Neural progenitor cell (in vitro differentiated cells): ENCODE measurements around the gene ATOX1. TPM values are rescaled to one million over a fixed set of nuclear protein-coding genes. Genes with fewer than 3 reads are reported as not detected.

ENCODE experiments used
- DNase-seq: peaks from one replicate; pipeline ENCODE4 v3.0.0-alpha.2; 2016; ENCODE audit warnings: low spot score
- H2AFZ ChIP-seq: fragments of 200-600 bp; sonication (generic); replicated peaks from 2 replicates; pipeline ENCODE4 v1.6.1; 2016; ENCODE audit warnings: antibody characterized with exemption
- H3F3A ChIP-seq: fragments of 200-600 bp; sonication (generic); 2 replicates; pipeline ENCODE4 v1.6.1; 2016; ENCODE audit warnings: antibody characterized with exemption, low read depth
- H3K27ac ChIP-seq: fragments of 200-600 bp; sonication (generic); 2 replicates; pipeline ENCODE4 v1.5.1; 2016; ENCODE audit warnings: mild to moderate bottlenecking
- H3K27me3 ChIP-seq: fragments of 200-600 bp; sonication (generic); 2 replicates; pipeline ENCODE4 v1.6.1; 2016; ENCODE audit warnings: mild to moderate bottlenecking, moderate library complexity
- H3K36me3 ChIP-seq: fragments of 200-600 bp; sonication (generic); 2 replicates; pipeline ENCODE4 v1.5.1; 2016
- H3K4me1 ChIP-seq: fragments of 200-600 bp; sonication (generic); 2 replicates; pipeline ENCODE4 v1.6.1; 2016; ENCODE audit warnings: mixed run types
- H3K4me2 ChIP-seq: fragments of 200-600 bp; sonication (generic); 2 replicates; pipeline ENCODE4 v1.6.1; 2016
- H3K4me3 ChIP-seq: fragments of 200-600 bp; sonication (generic); 2 replicates; pipeline ENCODE4 v1.5.1; 2016
- H3K79me2 ChIP-seq: fragments of 200-600 bp; sonication (generic); 2 replicates; pipeline ENCODE4 v1.6.1; 2016; ENCODE audit warnings: low read depth
- H3K9ac ChIP-seq: fragments of 200-600 bp; sonication (generic); 2 replicates; pipeline ENCODE4 v1.6.1; 2016
- H3K9me3 ChIP-seq: fragments of 200-600 bp; sonication (generic); 2 replicates; pipeline ENCODE4 v1.5.1; 2016; ENCODE audit warnings: low read depth
- H4K20me1 ChIP-seq: fragments of 200-600 bp; sonication (generic); 2 replicates; pipeline ENCODE4 v1.6.1; 2016; ENCODE audit warnings: low read depth
- H3K27ac Mint-ChIP-seq: 3 replicates; pipeline ENCODE4 v1.8.0; 2021; ENCODE audit warnings: mixed read lengths
- H3K27me3 Mint-ChIP-seq: 2 replicates; pipeline ENCODE4 v1.8.0; 2022; ENCODE audit warnings: low read depth, mild to moderate bottlenecking, inconsistent platforms, moderate library complexity, mixed read lengths; ENCODE audit not compliant: insufficient read depth
- H3K36me3 Mint-ChIP-seq: 3 replicates; pipeline ENCODE4 v1.8.0; 2021; ENCODE audit warnings: mixed read lengths
- H3K4me1 Mint-ChIP-seq: 3 replicates; pipeline ENCODE4 v1.8.0; 2021; ENCODE audit warnings: mixed read lengths
- H3K4me3 Mint-ChIP-seq: 3 replicates; pipeline ENCODE4 v1.8.0; 2021; ENCODE audit warnings: mild to moderate bottlenecking, moderate library complexity, mixed read lengths
- H3K9me3 Mint-ChIP-seq: 3 replicates; pipeline ENCODE4 v1.8.0; 2020; ENCODE audit warnings: mixed read lengths
- CTCF ChIP-seq: fragments of 200-600 bp; sonication (generic); IDR thresholded peaks from 2 replicates; pipeline ENCODE4 v1.5.1; 2017; ENCODE audit warnings: antibody characterized with exemption, mild to moderate bottlenecking
- EZH2 ChIP-seq: fragments of 200-600 bp; sonication (generic); IDR thresholded peaks from 2 replicates; pipeline ENCODE4 v1.6.1; 2017; ENCODE audit warnings: antibody characterized with exemption, mild to moderate bottlenecking, moderate library complexity
- EZH2phosphoT487 ChIP-seq: fragments of 200-600 bp; sonication (generic); IDR thresholded peaks from 2 replicates; pipeline ENCODE4 v1.6.1; 2017; ENCODE audit warnings: antibody characterized with exemption
- small RNA-seq: library from RNA; depleted of rRNA; stranded (forward); fragments of <200 nt; gene quantifications from one replicate; pipeline ENCODE3, GENCODE V24; 2015
- total RNA-seq: library from RNA; depleted of rRNA; stranded (reverse); fragments of >200 nt; gene quantifications from 2 replicates; pipeline ENCODE4 v1.2.3, GENCODE V29; 2015; ENCODE audit warnings: low replicate concordance

The ATOX1 gene
- total RNA-seq, 1 donor from 2014 or later: 22.8 TPM

- H3K36me3 ChIP-seq: no peaks in the 10 kb centered on the region
- Mint-ChIP-seq H3K27ac (peak overlapping the region; percentile 81), H3K36me3 (no peaks in the 10 kb centered on the region), H3K4me3 (no peak overlapping the region), H3K4me1 (peaks cover 43% of the 10 kb centered on the region), H3K9me3 (no peaks in the 10 kb centered on the region), H3K27me3 (peaks cover 6% of the 10 kb centered on the region)
- TF ChIP-seq EZH2phosphoT487 (no peak), EZH2 (no peak), CTCF (no peak)
- H2AFZ ChIP-seq: no peak overlapping the region
- no peak overlapping the region for H3K27ac ChIP-seq
- no peaks in the 10 kb centered on the region for H3K27me3 ChIP-seq
- H3F3A ChIP-seq: peaks cover 4% of the 10 kb centered on the region
- no peak overlapping the region for H3K4me3 ChIP-seq
- no peak overlapping the region for H3K4me2 ChIP-seq
- H3K9me3 ChIP-seq: no peaks in the 10 kb centered on the region
- H4K20me1 ChIP-seq: no peaks in the 10 kb centered on the region
- DNase-seq: no peak
- no peak overlapping the region for H3K9ac ChIP-seq
- peaks cover 14% of the 10 kb centered on the region for H3K4me1 ChIP-seq
- no peaks in the 10 kb centered on the region for H3K79me2 ChIP-seq
Measured at GRCh38 chr5:151694035-151694485, 64.4 kb downstream of the ATOX1 start.

Small RNAs within 50 kb of the gene (small RNA-seq; reads per million reads assigned to genes)
- not detected for gene RN7SKP232

Other genes with a start within 250 kb of the ATOX1 start
- 0.36 and 0.37 TPM in 2 replicates for gene FAT2, start 167.3 kb downstream of the ATOX1 start, total RNA-seq
- gene SPARC, start 71.7 kb downstream of the ATOX1 start, total RNA-seq: 122 and 158 TPM in 2 replicates
- gene G3BP1, start 13.3 kb upstream of the ATOX1 start, total RNA-seq: 212 and 304 TPM in 2 replicates
- gene GLRA1, start 166.2 kb upstream of the ATOX1 start, total RNA-seq: not detected in 2 replicates